Measurements from ENCODE around the gene RETREG2. TPM values are rescaled to one million over a fixed set of nuclear protein-coding genes. Genes with fewer than 3 reads are reported as not detected.
A peak's percentile ranks its signal among the peaks of the same experiment; 100 is the strongest.

RETREG2 gene
- total RNA-seq, 1 donor from 2014 or later, result 75.7 TPM

DNA sequence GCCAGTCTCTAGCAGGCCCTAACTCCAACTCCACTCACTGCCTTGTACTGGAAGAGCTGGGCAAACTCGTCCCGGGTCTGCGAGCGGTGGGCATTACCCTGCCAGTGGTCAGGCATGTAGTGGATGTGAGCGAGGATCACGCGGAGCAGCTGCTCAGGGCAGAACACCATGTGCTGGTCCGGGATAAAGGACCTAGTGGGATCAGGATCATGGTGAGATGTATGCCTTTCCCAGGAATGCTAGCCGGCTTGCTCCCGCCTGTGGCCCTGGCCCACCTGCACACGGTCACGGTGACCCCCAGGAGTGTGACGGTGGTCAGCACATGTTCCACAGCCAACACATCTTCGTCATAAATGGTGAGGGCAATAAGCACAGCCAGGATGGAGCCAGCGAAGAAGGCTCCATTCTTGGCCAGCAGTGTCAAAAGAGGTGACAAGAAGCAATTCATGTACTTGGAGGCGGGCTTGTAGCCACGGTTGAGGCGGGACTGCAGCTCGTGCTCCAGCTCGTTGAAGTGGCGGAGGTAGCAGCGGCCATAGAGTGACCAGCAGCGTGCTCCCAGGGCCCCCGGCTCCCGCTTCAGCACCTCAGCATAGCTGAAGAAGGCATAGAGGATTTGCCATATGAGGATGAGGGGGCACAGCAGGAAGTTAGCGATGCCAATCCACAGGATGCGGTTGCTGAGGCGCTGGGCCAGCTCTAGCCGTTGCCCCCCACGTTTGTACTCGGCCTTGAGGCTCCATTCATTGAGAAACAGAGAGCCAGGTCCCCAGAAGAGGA, 45.9 kb downstream of the RETREG2 start:
- intact Hi-C loops (cut with DNase I), result no loop called here
- DNase-seq (ENCODE audit: low spot score) (no peak), ATAC-seq (no peak)

DNA sequence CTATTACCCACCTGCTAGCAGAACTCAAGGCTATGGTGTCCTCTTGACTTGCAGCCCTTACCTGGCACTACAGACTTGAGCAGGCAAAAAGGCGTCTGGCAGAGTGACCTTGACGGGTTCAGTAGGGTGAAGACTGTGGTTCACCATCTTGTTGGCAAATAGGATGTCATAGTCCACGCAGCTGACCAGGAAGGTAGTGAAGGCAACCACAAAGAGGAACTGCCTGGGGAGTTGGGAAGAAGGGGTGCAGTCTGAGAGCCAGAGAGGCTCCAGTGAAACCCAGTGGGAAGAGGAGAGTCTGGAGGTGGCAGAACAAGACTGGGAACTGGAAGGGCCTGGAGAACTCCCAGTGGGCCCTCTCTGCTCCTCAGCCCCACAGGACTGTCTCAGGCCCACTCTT, 47.3 kb downstream of the RETREG2 start:
- intact Hi-C loops (cut with DNase I), result no loop called here
- DNase-seq (ENCODE audit: low spot score), result no peak

GRCh38 chr2:219228041-219228910, 50.2 kb downstream of the RETREG2 start:
- no peak for ATAC-seq
- intact Hi-C loops (cut with DNase I), result no loop called here

More for the DNA sequence above, 47.3 kb downstream of the RETREG2 start:
- no peak for ATAC-seq

GRCh38 chr2:219228911-219229304, 50.8 kb downstream of the RETREG2 start:
- intact Hi-C loops (cut with DNase I), result no loop called here
- ATAC-seq, result peak; percentile 2
- peak; percentile 70 for DNase-seq (ENCODE audit: low spot score)

More at GRCh38 chr2:219228041-219228910, 50.2 kb downstream of the RETREG2 start:
- DNase-seq (ENCODE audit: low spot score), result no peak

- intact Hi-C loops (cut with DNase I), result no loop called here
- ATAC-seq (peak; percentile 99), DNase-seq (ENCODE audit: low spot score) (peak; percentile 98)
Observed at GRCh38 chr2:219229305-219230058, 51.4 kb downstream of the RETREG2 start, which contains the start of the genes ANKZF1 and ATG9A. Gene ANKZF1 (plus strand): TSS chr2:219229806. CDS start chr2:219230258, 452 bp downstream. Gene ATG9A (minus strand): TSS chr2:219229636. CDS start chr2:219228024, 1,612 bp downstream.

DNA sequence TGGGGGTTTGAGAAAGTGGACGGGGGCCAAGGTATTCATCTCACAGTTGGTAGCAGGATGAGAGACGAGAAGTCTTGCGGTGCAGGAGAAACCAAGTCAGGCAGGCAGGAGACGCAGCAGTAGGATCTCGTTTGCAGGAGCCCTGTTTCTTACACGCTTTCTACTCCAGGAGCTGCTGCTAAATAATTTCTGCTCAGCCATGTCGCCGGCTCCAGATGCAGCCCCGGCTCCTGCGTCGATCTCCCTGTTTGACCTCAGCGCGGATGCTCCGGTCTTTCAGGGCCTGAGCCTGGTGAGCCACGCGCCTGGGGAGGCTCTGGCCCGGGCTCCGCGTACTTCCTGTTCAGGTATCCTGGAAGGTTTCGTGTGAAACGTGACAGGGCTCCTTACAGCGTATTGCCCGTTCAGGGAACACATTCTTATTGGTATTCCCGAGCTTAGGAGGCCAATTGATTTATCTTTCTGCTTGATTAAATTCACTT, 52.0 kb downstream of the RETREG2 start:
- DNase-seq (ENCODE audit: low spot score) (no peak), ATAC-seq (peak; percentile 9)
- intact Hi-C loops (cut with DNase I), result no loop called here

DNA sequence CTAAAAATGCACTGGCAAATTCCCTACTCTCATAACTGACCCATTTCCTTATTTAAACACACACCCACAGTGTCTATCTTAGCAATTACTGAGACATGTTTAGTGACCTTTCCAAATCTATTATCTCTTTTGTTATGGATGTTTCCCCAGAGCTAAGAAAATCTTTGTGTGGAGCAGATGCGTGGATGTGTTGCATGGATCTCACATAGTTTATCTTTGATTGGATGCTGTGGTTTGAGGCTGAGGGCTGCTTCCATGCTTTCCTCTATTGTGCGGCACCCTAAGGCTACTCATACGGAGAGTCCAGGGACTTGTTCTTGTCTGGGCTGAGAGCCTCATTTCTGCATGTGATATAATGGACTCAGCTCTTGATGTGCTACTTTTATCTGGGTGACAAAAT, 56.3 kb downstream of the RETREG2 start:
- no peak for ATAC-seq
- intact Hi-C loops (cut with DNase I), result no loop called here
- DNase-seq (ENCODE audit: low spot score), result no peak

Other genes with a start within 250 kb of the RETREG2 start
- gene CDK5R2, start 218.6 kb upstream of the RETREG2 start, total RNA-seq, result not detected
- gene FEV, start 193.1 kb upstream of the RETREG2 start, total RNA-seq, result not detected
- gene CRYBA2, start 184.9 kb upstream of the RETREG2 start, total RNA-seq, result not detected
- gene CFAP65, start 136.8 kb upstream of the RETREG2 start, total RNA-seq, result 0.18 TPM
- 0.22 TPM for gene IHH, start 117.4 kb upstream of the RETREG2 start, total RNA-seq
- gene NHEJ1, start 17.5 kb upstream of the RETREG2 start, total RNA-seq, result 15.0 TPM
- gene SLC23A3, start 8.2 kb upstream of the RETREG2 start, total RNA-seq, result 3.3 TPM
- 55.8 TPM for gene CNPPD1, start 1.4 kb upstream of the RETREG2 start, total RNA-seq
- gene ZFAND2B, start 28.5 kb downstream of the RETREG2 start, total RNA-seq, result 40.8 TPM
- gene ABCB6, start 40.7 kb downstream of the RETREG2 start, total RNA-seq, result 32.6 TPM
- gene ATG9A, start 51.4 kb downstream of the RETREG2 start, total RNA-seq, result 39.9 TPM
- 46.9 TPM for gene ANKZF1, start 51.5 kb downstream of the RETREG2 start, total RNA-seq
- 4.2 TPM for gene GLB1L, start 67.2 kb downstream of the RETREG2 start, total RNA-seq
- 16.5 TPM for gene STK16, start 67.2 kb downstream of the RETREG2 start, total RNA-seq
- gene TUBA4B, start 75.0 kb downstream of the RETREG2 start, total RNA-seq, result not detected
- gene TUBA4A, start 75.6 kb downstream of the RETREG2 start, total RNA-seq, result 12.5 TPM
- 120 TPM for gene DNAJB2, start 101.1 kb downstream of the RETREG2 start, total RNA-seq
- gene PTPRN, start 131.1 kb downstream of the RETREG2 start, total RNA-seq, result 0.58 TPM
- gene RESP18, start 154.5 kb downstream of the RETREG2 start, total RNA-seq, result not detected
- 41.8 TPM for gene DNPEP, start 209.6 kb downstream of the RETREG2 start, total RNA-seq
- gene DES, start 240.1 kb downstream of the RETREG2 start, total RNA-seq, result 1.4 TPM